HFFc6 (cell line): ENCODE measurements around the gene SDC3. TPM values are rescaled to one million over a fixed set of nuclear protein-coding genes. Genes with fewer than 3 reads are reported as not detected.
A peak's percentile ranks its signal among the peaks of the same experiment; 100 is the strongest.

ENCODE experiments used
- DNase-seq: peaks from one replicate; pipeline ENCODE4 v3.0.0-alpha.2; 2018
- H3K27ac Mint-ChIP-seq: 2 replicates; pipeline ENCODE4 v1.8.0; 2020; ENCODE audit warnings: mild to moderate bottlenecking, mixed read lengths
- H3K27me3 Mint-ChIP-seq: 2 replicates; pipeline ENCODE4 v1.8.0; 2021; ENCODE audit warnings: mild to moderate bottlenecking, moderate library complexity, mixed read lengths; ENCODE audit not compliant: insufficient read depth
- H3K36me3 Mint-ChIP-seq: 2 replicates; pipeline ENCODE4 v1.8.0; 2021; ENCODE audit warnings: low read depth, mixed read lengths
- H3K4me1 Mint-ChIP-seq: 2 replicates; pipeline ENCODE4 v1.8.0; 2020; ENCODE audit warnings: low read depth, mixed read lengths
- H3K4me3 Mint-ChIP-seq: 2 replicates; pipeline ENCODE4 v1.8.0; 2020; ENCODE audit warnings: mild to moderate bottlenecking, moderate library complexity, mixed read lengths
- H3K9me3 Mint-ChIP-seq: 2 replicates; pipeline ENCODE4 v1.8.0; 2020; ENCODE audit warnings: mild to moderate bottlenecking, mixed read lengths
- total RNA-seq, 6 experiments: library from RNA; stranded (reverse); fragmentation: NEBNext Ultra II Directional; extraction: Animal tissue kit (Norgen Biotek cat#: 25700); gene quantifications; 2 replicates in 1 of 6; 3 replicates in 5 of 6; pipeline ENCODE4 v1.2.3, GENCODE V29; 2021
- TF ChIP-seq, protein P1 (sequence below): fragments of 200-600 bp; sonication (generic); IDR thresholded peaks from 2 replicates; pipeline ENCODE4 v1.5.0; 2021; ENCODE audit warnings: antibody characterized with exemption, mild to moderate bottlenecking

The SDC3 gene
- total RNA-seq, 6 experiments from 2014 or later, result 50.9 to 60.5 (median 56.7) TPM

DNA sequence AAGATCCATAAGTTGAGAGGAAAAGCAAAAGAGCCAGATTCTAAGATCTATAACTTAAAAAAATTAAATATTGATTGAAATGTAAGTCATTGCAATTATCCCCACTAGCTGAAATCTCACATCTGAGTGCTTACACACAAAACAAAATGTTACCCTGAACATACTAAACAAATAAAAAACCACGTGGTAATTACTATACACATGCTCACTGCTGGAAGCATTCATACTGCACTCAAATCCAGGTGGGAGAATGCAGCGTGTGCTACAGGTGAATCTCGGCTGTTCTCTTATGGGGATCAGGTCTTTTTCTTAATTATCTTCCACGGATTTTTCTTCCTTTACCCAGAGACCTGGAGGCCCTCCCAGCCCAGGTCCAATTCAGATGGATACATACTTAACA lies 74.3 kb downstream of the SDC3 start:
- H3K36me3 Mint-ChIP-seq, result no peaks in the 10 kb centered on the region

DNA sequence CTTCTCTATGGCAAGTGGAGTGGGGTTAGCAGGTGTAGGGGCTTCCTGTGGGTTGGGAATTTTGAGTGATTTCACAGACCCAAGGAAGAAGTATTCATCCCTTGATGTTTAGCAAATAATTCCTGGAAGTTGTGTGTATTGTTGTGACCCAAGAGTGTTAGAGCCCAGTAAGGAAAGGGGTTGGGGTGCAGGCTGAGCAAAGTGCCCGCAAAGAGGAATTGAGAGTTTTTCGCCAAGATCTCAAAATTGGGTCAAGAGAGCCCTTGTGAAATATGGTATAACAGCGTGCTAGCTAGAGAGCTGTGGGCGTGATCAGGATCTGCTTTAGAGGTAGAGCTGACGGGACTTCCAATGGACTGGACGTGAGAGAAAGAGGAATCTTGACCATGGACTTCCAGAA lies 78.0 kb downstream of the SDC3 start:
- Mint-ChIP-seq H3K27ac (no peak overlapping the region), H3K4me3 (no peak overlapping the region), H3K36me3 (no peaks in the 10 kb centered on the region), H3K4me1 (peaks cover 5% of the 10 kb centered on the region), H3K9me3 (no peaks in the 10 kb centered on the region), H3K27me3 (peaks cover 22% of the 10 kb centered on the region)
- TF ChIP-seq, protein P1, sequence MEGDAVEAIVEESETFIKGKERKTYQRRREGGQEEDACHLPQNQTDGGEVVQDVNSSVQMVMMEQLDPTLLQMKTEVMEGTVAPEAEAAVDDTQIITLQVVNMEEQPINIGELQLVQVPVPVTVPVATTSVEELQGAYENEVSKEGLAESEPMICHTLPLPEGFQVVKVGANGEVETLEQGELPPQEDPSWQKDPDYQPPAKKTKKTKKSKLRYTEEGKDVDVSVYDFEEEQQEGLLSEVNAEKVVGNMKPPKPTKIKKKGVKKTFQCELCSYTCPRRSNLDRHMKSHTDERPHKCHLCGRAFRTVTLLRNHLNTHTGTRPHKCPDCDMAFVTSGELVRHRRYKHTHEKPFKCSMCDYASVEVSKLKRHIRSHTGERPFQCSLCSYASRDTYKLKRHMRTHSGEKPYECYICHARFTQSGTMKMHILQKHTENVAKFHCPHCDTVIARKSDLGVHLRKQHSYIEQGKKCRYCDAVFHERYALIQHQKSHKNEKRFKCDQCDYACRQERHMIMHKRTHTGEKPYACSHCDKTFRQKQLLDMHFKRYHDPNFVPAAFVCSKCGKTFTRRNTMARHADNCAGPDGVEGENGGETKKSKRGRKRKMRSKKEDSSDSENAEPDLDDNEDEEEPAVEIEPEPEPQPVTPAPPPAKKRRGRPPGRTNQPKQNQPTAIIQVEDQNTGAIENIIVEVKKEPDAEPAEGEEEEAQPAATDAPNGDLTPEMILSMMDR, result no peak
- DNase-seq, result no peak

More for the DNA sequence above, 74.3 kb downstream of the SDC3 start:
- no peak overlapping the region for H3K27ac Mint-ChIP-seq
- DNase-seq, result no peak
- no peak overlapping the region for H3K4me3 Mint-ChIP-seq
- no peaks in the 10 kb centered on the region for H3K4me1 Mint-ChIP-seq
- peaks cover 30% of the 10 kb centered on the region for H3K27me3 Mint-ChIP-seq
- TF ChIP-seq, protein P1, result no peak
- H3K9me3 Mint-ChIP-seq, result no peaks in the 10 kb centered on the region

DNA sequence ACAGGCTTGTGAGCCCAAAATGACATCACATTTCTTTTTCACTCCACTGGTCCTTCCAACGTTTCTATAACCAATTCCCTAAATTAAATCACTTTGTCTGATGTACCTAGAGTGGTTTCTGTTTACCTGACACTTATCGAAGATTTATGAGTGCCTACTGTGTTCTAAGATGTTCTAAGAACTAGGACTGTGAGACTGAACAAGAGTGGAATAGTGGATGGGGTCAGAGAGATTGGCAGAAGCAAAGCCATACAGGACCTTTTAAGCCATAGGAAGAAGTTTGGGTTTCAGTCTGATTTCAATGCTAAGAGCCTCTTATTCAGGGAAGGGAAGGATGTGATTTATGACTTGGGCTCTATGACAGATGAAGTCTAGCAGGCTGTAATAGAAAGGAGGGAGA lies 78.7 kb downstream of the SDC3 start:
- H3K27ac Mint-ChIP-seq, result no peak overlapping the region
- TF ChIP-seq, protein P1, result no peak
- H3K9me3 Mint-ChIP-seq, result no peaks in the 10 kb centered on the region
- H3K4me3 Mint-ChIP-seq, result no peak overlapping the region
- H3K4me1 Mint-ChIP-seq, result peaks cover 11% of the 10 kb centered on the region
- H3K36me3 Mint-ChIP-seq, result no peaks in the 10 kb centered on the region
- no peak for DNase-seq
- H3K27me3 Mint-ChIP-seq, result peaks cover 22% of the 10 kb centered on the region

DNA sequence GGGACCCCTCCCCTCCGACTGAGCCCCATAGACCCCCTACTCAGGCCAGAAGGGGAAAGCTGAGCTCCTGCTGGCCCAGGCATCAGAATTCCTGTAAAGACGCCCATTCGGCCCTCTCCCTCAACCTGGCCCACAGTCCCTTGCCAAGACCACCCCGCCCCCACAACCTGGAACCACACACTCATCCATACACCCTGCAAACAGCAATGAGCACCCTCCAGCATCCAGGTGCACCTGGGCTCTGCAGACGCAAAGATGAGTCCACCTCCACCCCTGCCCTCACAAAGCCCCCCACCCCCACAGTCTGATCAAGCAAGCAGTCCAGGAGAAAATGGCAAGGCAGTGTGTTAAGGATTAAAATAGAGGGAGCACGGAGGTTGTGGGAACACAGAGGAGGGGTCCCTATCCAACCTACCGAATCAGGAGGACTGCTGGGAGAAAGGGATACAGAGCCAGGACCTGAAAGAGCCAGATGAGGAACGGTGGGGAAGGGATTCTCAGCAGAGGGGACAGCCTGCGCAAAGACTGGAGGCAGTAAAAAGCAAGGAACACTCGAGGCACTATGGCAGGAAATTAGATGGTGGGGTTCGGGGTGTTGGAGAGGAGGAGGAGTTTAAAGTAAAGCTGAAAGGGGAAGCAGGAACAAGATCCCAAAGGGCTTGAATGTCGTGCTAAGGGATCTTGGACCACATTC lies 83.7 kb downstream of the SDC3 start:
- H3K27ac Mint-ChIP-seq, result peak overlapping the region; percentile 97; the same call in 1 of the 2 replicates
- no peak for DNase-seq
- H3K4me1 Mint-ChIP-seq, result peaks cover 39% of the 10 kb centered on the region
- H3K4me3 Mint-ChIP-seq, result peak overlapping the region; percentile 92
- H3K9me3 Mint-ChIP-seq, result no peaks in the 10 kb centered on the region
- TF ChIP-seq, protein P1, result no peak
- H3K36me3 Mint-ChIP-seq, result no peaks in the 10 kb centered on the region
- peaks cover 23% of the 10 kb centered on the region for H3K27me3 Mint-ChIP-seq

DNA sequence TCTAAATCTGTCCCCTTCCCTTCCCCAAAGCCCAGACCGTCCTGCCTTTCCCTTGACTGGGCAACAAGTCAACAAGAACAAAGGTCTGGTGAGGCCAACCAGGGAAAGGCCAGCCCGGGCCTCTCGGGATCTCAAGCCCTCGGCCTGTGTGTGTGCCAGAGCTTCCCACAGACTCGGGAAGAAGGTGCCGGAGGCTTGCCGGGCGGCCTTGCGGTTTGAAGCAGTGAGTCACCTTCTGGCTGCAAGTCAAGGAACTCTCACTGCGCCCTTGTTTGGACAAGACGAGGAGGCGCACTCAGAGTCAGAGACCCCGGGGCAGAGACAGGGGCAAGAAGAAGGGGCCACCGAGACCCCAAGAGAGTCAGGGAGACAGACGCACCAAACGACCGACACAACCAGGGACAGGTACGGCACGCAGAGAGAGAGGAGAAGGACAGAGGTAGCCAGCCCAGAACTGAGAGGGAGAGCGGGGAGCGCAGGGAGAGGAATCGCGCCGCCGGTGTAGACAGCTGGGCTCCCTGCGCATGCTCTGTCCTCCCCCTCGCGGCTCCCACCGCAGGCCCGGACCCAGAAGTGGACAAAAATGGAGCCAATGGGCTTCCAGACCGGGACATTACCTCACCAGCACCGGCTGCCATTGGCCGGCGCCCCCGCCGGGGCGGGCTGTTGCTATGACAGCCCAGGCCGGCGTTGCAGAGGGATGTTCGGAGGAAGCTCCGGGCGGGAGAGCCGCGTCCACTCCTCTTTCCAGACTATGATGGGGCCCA lies 84.4 kb downstream of the SDC3 start:
- Mint-ChIP-seq H3K9me3 (no peaks in the 10 kb centered on the region), H3K36me3 (no peaks in the 10 kb centered on the region), H3K4me1 (peaks cover 39% of the 10 kb centered on the region)

More for the DNA sequence above, 84.4 kb downstream of the SDC3 start:
- peak; percentile 99 for DNase-seq
- Mint-ChIP-seq H3K27ac (peak overlapping the region; percentile 97), H3K27me3 (peaks cover 22% of the 10 kb centered on the region), H3K4me3 (peak overlapping the region; percentile 92)
- TF ChIP-seq, protein P1, result no peak
